ENCODE data around the gene RCBTB2. TPM values are rescaled to one million over a fixed set of nuclear protein-coding genes. Genes with fewer than 3 reads are reported as not detected.

RCBTB2 gene
- total RNA-seq, 1 donor from 2014 or later: 38.4 TPM

DNA sequence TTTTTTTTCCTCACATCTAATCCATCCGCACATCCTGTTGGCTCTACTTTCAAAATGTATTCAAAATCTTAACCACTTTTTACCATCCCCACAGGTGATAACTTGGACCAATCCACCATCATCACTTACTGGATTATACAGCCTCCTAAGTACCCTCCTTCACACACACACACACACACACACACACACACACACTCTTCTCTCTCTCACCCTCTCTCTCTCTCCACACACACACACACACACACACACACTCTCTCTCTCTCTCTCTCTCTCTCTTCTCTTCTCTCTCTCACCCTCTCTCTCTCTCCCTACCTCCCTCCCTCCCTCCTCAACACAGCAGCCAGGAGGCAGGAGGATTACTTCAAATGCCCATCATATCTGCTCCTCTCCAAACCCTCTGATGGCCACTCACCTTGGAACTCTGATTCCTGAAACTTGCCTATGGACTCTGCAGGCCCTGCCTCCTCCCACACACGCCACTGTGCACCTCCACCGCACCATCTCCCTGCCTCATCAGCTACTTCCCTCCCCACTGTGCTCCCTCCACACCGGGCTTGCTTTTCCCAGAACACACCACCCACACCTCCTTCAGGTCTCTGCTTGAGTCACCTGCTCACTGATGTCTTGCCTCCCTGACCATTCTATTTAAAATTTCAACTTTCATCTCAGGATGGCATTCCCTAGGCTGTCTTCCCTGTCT lies 39.7 kb downstream of the RCBTB2 start:
- Mint-ChIP-seq H3K9me3 (no peaks in the 10 kb centered on the region), H3K36me3 (peaks cover 11% of the 10 kb centered on the region), H3K27me3 (ENCODE audit: insufficient read depth, low read depth) (no peaks in the 10 kb centered on the region), H3K4me1 (no peaks in the 10 kb centered on the region), H3K27ac (no peak overlapping the region), H3K4me3 (no peak overlapping the region)
- Histone ChIP-seq H3K9me3 (ENCODE audit: low read depth) (no peaks in the 10 kb centered on the region), H3K36me3 (no peaks in the 10 kb centered on the region), H3K27me3 (no peaks in the 10 kb centered on the region), H3F3A (ENCODE audit: low read depth) (no peaks in the 10 kb centered on the region), H3K27ac (no peak overlapping the region), H3K4me3 (no peak overlapping the region), H4K20me1 (ENCODE audit: low read depth) (no peaks in the 10 kb centered on the region), H3K4me2 (no peak overlapping the region), H3K9ac (no peak overlapping the region), H3K4me1 (no peaks in the 10 kb centered on the region), H3K79me2 (ENCODE audit: low read depth) (no peaks in the 10 kb centered on the region), H2AFZ (replicated peaks) (no peak overlapping the region)
- TF ChIP-seq EZH2 (IDR thresholded peaks at IDR 0.05): no peak
- no peak for TF ChIP-seq EZH2phosphoT487 (IDR thresholded peaks at IDR 0.05)
- TF ChIP-seq, protein P1, sequence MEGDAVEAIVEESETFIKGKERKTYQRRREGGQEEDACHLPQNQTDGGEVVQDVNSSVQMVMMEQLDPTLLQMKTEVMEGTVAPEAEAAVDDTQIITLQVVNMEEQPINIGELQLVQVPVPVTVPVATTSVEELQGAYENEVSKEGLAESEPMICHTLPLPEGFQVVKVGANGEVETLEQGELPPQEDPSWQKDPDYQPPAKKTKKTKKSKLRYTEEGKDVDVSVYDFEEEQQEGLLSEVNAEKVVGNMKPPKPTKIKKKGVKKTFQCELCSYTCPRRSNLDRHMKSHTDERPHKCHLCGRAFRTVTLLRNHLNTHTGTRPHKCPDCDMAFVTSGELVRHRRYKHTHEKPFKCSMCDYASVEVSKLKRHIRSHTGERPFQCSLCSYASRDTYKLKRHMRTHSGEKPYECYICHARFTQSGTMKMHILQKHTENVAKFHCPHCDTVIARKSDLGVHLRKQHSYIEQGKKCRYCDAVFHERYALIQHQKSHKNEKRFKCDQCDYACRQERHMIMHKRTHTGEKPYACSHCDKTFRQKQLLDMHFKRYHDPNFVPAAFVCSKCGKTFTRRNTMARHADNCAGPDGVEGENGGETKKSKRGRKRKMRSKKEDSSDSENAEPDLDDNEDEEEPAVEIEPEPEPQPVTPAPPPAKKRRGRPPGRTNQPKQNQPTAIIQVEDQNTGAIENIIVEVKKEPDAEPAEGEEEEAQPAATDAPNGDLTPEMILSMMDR (IDR thresholded peaks at IDR 0.05): no peak
- DNase-seq (ENCODE audit: low spot score): no peak

DNA sequence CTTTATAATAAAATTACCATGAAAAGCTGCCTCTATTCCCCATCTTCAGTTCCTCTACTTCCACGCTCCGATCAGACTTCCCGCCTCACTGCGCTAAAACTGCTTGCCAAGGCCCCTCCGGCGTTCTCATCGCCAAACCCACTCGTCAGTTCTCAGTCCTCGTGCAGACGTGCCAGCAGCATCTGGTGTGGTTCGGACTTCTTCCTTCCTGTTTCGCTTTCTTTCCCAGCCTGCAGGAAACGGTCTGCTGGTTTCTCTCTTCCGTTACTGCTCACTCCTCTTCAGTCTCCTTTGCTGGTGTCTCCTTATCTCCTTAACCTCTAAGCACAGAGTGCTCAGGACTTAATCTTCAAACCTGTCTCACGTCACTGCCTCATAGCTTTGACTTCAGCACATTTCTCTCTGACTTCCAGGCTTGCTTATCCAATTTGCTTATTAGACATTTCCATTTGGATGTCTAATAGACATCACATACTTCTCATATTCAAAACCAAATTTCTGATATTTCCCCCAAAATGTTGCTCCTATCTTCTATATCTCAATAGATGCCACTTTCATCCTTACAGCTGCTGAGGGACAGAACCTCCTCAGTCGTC lies 40.3 kb downstream of the RCBTB2 start:
- peaks cover 17% of the 10 kb centered on the region for H3K36me3 Mint-ChIP-seq
- Histone ChIP-seq H2AFZ (replicated peaks) (no peak overlapping the region), H3K4me1 (no peaks in the 10 kb centered on the region), H3K27me3 (no peaks in the 10 kb centered on the region), H3K4me3 (no peak overlapping the region), H3K79me2 (ENCODE audit: low read depth) (no peaks in the 10 kb centered on the region), H3K27ac (no peak overlapping the region), H4K20me1 (ENCODE audit: low read depth) (no peaks in the 10 kb centered on the region), H3F3A (ENCODE audit: low read depth) (no peaks in the 10 kb centered on the region), H3K9me3 (ENCODE audit: low read depth) (no peaks in the 10 kb centered on the region), H3K4me2 (no peak overlapping the region), H3K9ac (no peak overlapping the region), H3K36me3 (peaks cover 6% of the 10 kb centered on the region)
- no peak overlapping the region for H3K4me3 Mint-ChIP-seq
- H3K27ac Mint-ChIP-seq: no peak overlapping the region
- H3K9me3 Mint-ChIP-seq: no peaks in the 10 kb centered on the region
- TF ChIP-seq EZH2 (IDR thresholded peaks at IDR 0.05) (no peak), EZH2phosphoT487 (IDR thresholded peaks at IDR 0.05) (no peak)
- TF ChIP-seq, protein P1 (IDR thresholded peaks at IDR 0.05): no peak
- no peaks in the 10 kb centered on the region for H3K4me1 Mint-ChIP-seq
- DNase-seq (ENCODE audit: low spot score): no peak
- no peaks in the 10 kb centered on the region for H3K27me3 Mint-ChIP-seq (ENCODE audit: insufficient read depth, low read depth)

DNA sequence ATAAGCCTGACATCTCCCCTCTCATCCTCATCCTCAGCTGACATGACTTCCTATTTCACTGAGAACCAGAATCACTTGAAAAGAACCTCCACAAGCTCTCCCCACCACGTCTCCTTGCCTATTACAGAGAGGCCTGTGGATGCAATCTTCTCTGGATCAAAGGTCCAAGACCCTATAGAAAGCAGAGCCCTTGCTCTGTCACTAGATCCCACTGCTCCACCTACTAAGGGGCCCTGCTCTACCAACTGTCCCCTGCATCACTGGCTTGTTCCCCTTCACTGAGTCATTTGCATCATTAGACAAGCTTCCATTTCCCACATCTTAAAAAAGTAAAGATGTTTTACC lies 40.8 kb downstream of the RCBTB2 start:
- no peak overlapping the region for H3K27ac ChIP-seq
- no peaks in the 10 kb centered on the region for H3K27me3 Mint-ChIP-seq (ENCODE audit: insufficient read depth, low read depth)
- no peaks in the 10 kb centered on the region for H3K9me3 Mint-ChIP-seq
- H3K27ac Mint-ChIP-seq: no peak overlapping the region
- H2AFZ ChIP-seq (replicated peaks): no peak overlapping the region
- no peak overlapping the region for H3K4me3 Mint-ChIP-seq
- no peaks in the 10 kb centered on the region for H3K9me3 ChIP-seq (ENCODE audit: low read depth)
- peaks cover 21% of the 10 kb centered on the region for H3K36me3 Mint-ChIP-seq
- H3K27me3 ChIP-seq: no peaks in the 10 kb centered on the region
- H3K4me1 Mint-ChIP-seq: no peaks in the 10 kb centered on the region
- H3K36me3 ChIP-seq: peaks cover 7% of the 10 kb centered on the region
- no peak for DNase-seq (ENCODE audit: low spot score)
- no peaks in the 10 kb centered on the region for H4K20me1 ChIP-seq (ENCODE audit: low read depth)
- no peaks in the 10 kb centered on the region for H3F3A ChIP-seq (ENCODE audit: low read depth)
- no peak overlapping the region for H3K4me3 ChIP-seq
- H3K4me2 ChIP-seq: no peak overlapping the region
- TF ChIP-seq EZH2phosphoT487 (IDR thresholded peaks at IDR 0.05): no peak
- TF ChIP-seq EZH2 (IDR thresholded peaks at IDR 0.05): no peak
- TF ChIP-seq, protein P1 (IDR thresholded peaks at IDR 0.05): no peak
- no peaks in the 10 kb centered on the region for H3K4me1 ChIP-seq
- no peak overlapping the region for H3K9ac ChIP-seq
- H3K79me2 ChIP-seq (ENCODE audit: low read depth): no peaks in the 10 kb centered on the region

Data from neural progenitor cell (in vitro differentiated cells).